Testis (tissue), 3 donors: ENCODE data around the gene WNT16. TPM values are rescaled to one million over a fixed set of nuclear protein-coding genes. Genes with fewer than 3 reads are reported as not detected.

ENCODE experiments used
- DNase-seq: peaks from one replicate; pipeline ENCODE4 v3.0.0-alpha.2; 2019
- H3K27ac ChIP-seq, 2 donors: fragments of 200-600 bp; sonication (generic); one replicate each; pipeline ENCODE4 v1.5.1; 2019
- H3K27me3 ChIP-seq: fragments of 200-600 bp; sonication (generic); one replicate; pipeline ENCODE4 v1.5.1; 2019
- H3K36me3 ChIP-seq: fragments of 200-600 bp; sonication (generic); one replicate; pipeline ENCODE4 v1.5.1; 2017; ENCODE audit warnings: low read depth; ENCODE audit errors: missing control alignments
- H3K4me1 ChIP-seq: fragments of 200-600 bp; sonication (generic); one replicate; pipeline ENCODE4 v1.5.1; 2019
- H3K4me3 ChIP-seq, 2 donors: fragments of 200-600 bp; sonication (generic); one replicate each; pipeline ENCODE4 v1.5.1; 2017 to 2019
- H3K9me3 ChIP-seq: fragments of 200-600 bp; sonication (generic); one replicate; pipeline ENCODE4 v1.5.1; 2017
- POLR2A ChIP-seq: fragments of 450-650 bp; IDR thresholded peaks from one replicate; pipeline ENCODE4 v1.6.1; 2017; ENCODE audit warnings: antibody characterized with exemption, mild to moderate bottlenecking, moderate library complexity
- WGBS, 2 donors: methylation state at CpG; one replicate each; pipeline ENCODE4 v1.1.5; 2018; 5-methylcytosine and 5-hydroxymethylcytosine counted together
- intact Hi-C: fragments of 100-400 bp; cut with DNase I; formaldehyde crosslinking; loops from one replicate; pipeline ENCODE4 v1.15.1; 2023; ENCODE audit warnings: low total_unique reads
- polyA plus RNA-seq: library from polyadenylated mRNA; stranded (reverse); fragments of 350-450 nt; fragmentation: Illumina TruSeq; extraction: RNeasy Lipid Tissue Mini Kit (QIAGEN cat#74804); gene quantifications from one replicate; pipeline ENCODE4 v1.2.3, GENCODE V29; 2014; ENCODE audit warnings: low read depth, low replicate concordance; ENCODE audit not compliant: insufficient read depth
- total RNA-seq, 2 donors: library from RNA; depleted of rRNA; stranded (reverse); fragments of >200 nt; gene quantifications; one replicate each; pipeline ENCODE4 v1.2.3, GENCODE V29; 2016
- TF ChIP-seq, protein P1 (sequence below), 3 experiments: fragments of 450-650 bp in 2 of 3; fragments of 200-600 bp in 1 of 3; sonication (generic) in 1 of 3; IDR thresholded peaks; one replicate each; pipeline ENCODE4 v1.5.1; 2016 to 2019; ENCODE audit warnings: antibody characterized with exemption in 3 of 3, mild to moderate bottlenecking in 2 of 3, moderate library complexity in 1 of 3

Gene WNT16
- total and polyA plus RNA-seq, 3 donors from 2014 or later: 0.12 to 0.51 TPM; not detected in 1

DNA sequence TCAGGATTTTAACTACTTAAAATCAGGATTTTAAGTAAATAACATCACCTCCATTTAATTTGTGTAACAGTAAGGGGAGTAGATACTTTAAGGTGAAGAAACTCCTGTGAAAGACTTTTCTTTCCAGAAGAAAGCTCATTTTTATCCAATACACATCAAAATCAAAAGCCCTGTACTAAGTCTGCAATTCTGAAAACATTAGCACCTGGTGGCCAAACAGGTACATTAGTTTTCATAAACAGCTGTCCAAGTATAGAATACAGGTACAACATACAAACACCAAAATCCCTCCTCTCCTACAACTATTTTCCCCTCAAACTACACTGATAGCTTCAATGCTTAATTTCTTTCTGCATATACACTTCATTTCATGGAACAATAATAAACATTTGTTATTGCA lies 44.4 kb downstream of the WNT16 start:
- Histone ChIP-seq H3K4me3 (no peak overlapping the region), H3K27me3 (no peaks in the 10 kb centered on the region), H3K36me3 (no peaks in the 10 kb centered on the region), H3K27ac (no peak overlapping the region), H3K9me3 (no peaks in the 10 kb centered on the region), H3K4me1 (no peaks in the 10 kb centered on the region)
- DNase-seq: no peak
- TF ChIP-seq, protein P1, sequence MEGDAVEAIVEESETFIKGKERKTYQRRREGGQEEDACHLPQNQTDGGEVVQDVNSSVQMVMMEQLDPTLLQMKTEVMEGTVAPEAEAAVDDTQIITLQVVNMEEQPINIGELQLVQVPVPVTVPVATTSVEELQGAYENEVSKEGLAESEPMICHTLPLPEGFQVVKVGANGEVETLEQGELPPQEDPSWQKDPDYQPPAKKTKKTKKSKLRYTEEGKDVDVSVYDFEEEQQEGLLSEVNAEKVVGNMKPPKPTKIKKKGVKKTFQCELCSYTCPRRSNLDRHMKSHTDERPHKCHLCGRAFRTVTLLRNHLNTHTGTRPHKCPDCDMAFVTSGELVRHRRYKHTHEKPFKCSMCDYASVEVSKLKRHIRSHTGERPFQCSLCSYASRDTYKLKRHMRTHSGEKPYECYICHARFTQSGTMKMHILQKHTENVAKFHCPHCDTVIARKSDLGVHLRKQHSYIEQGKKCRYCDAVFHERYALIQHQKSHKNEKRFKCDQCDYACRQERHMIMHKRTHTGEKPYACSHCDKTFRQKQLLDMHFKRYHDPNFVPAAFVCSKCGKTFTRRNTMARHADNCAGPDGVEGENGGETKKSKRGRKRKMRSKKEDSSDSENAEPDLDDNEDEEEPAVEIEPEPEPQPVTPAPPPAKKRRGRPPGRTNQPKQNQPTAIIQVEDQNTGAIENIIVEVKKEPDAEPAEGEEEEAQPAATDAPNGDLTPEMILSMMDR (IDR thresholded peaks at IDR 0.05): peak in 1 of 3 experiments; percentile 26
- TF ChIP-seq POLR2A: no peak
- intact Hi-C loops: no loop called here

DNA sequence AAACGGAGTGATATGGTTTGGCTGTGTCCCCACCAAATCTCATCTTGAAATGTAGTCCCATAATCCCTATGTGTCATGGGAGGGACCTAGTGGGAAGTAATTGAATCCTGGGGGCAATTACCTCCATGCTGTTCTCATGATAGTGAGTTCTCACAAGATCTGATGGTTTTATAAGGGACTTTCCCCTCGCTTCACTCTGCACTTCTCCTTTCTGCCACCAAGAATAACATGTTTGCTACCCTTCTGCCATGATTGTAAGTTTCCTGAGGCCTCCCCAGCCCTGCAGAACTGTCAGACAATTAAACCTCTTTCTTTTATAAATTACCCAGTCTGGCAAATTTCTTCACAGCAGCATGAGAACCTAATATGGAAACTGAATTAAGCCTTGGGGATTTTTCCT lies 48.2 kb downstream of the WNT16 start:
- 95 to 98% methylated on average over 2 of the region's 2 CpGs for WGBS, 2 donors
- no peak overlapping the region for H3K27ac ChIP-seq
- H3K9me3 ChIP-seq: no peaks in the 10 kb centered on the region
- no peak for TF ChIP-seq POLR2A
- TF ChIP-seq, protein P1 (IDR thresholded peaks at IDR 0.05): no peak
- intact Hi-C loops: no loop called here
- H3K4me3 ChIP-seq: no peak overlapping the region
- no peaks in the 10 kb centered on the region for H3K4me1 ChIP-seq
- no peak for DNase-seq
- H3K36me3 ChIP-seq: no peaks in the 10 kb centered on the region
- H3K27me3 ChIP-seq: no peaks in the 10 kb centered on the region

DNA sequence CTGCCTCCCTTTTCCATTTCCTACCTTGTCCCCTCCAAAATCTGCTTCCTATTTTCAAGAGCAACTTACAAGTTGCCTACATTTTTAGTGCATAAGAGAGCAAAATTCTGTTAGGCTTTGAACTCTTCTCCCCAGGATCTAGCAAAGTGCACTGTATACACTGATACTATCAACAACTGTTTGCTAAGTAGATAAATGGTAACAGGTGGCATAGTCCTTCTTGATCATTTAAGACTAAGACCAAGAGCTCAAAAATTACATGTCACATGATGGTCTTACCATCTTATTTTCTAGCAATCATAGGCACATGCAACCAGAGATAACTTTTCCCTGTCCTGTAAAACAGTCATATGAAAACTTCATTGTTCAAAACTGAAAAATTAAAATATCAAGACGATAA lies 51.1 kb downstream of the WNT16 start:
- Histone ChIP-seq H3K9me3 (no peaks in the 10 kb centered on the region), H3K4me3 (no peak overlapping the region), H3K4me1 (no peaks in the 10 kb centered on the region), H3K27ac (no peak overlapping the region), H3K36me3 (no peaks in the 10 kb centered on the region), H3K27me3 (no peaks in the 10 kb centered on the region)
- 82 to 94% methylated on average over 1 of the region's 1 CpG for WGBS, 2 donors
- intact Hi-C loops: no loop called here
- no peak for DNase-seq
- TF ChIP-seq POLR2A: no peak
- TF ChIP-seq, protein P1 (IDR thresholded peaks at IDR 0.05): no peak

DNA sequence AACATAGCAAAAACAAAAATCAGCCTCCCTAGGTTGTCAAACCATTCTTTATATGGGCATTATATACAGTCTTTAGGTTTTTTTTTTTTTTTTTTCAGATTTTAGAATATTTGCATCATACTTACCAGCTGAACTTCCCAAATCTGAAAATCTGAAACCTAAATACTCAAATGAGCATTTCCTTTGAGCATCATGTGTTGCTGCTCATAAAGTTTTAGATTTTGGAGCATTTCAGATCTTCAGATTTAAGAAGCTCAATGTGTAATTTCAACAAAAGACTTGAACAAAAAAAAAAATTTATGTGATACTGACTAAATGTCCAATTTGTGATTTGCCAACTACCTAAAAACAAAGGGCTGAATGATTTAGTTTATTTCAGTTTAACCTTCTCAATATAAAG lies 53.7 kb downstream of the WNT16 start:
- TF ChIP-seq, protein P1 (IDR thresholded peaks at IDR 0.05): no peak
- TF ChIP-seq POLR2A: no peak
- Histone ChIP-seq H3K4me3 (no peak overlapping the region), H3K27me3 (no peaks in the 10 kb centered on the region), H3K4me1 (no peaks in the 10 kb centered on the region), H3K27ac (no peak overlapping the region), H3K9me3 (no peaks in the 10 kb centered on the region), H3K36me3 (no peaks in the 10 kb centered on the region)
- intact Hi-C loops: no loop called here
- no peak for DNase-seq

DNA sequence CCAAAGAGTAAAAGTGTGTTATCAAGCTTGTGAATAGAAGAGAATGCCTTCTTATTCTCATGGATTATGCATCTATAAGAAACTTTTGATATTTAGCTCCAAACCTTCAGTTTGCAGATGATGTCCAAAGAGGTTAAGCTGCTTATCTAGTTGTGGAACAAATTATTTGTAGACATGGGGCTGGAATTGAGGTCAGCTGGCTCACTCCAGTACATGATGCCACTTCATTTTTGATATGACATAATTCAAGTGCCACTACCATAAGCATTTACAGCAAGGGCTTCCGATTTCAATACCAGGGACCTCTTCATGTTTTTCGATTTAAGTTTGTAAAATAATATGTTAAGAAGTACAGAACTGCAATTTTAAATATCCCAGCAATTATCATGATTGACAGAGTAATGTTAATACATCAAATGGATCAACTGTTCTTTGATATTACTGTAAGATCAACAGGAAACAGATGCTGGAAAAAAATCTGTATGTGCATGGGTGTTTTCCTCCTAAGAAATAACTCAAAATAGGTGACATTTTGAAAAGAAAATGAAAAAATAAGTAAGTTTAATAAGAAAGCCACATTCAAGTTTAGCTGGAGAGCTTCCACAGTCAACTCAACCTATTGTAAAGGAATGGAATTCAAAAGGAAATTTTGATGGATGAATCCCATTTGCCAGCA lies 54.6 kb downstream of the WNT16 start:
- no peak for DNase-seq
- WGBS, 2 donors: 80 to 93% methylated on average over 2 of the region's 2 CpGs
- no peaks in the 10 kb centered on the region for H3K36me3 ChIP-seq
- intact Hi-C loops: no loop called here
- no peaks in the 10 kb centered on the region for H3K9me3 ChIP-seq
- no peak overlapping the region for H3K27ac ChIP-seq
- no peak overlapping the region for H3K4me3 ChIP-seq
- H3K27me3 ChIP-seq: no peaks in the 10 kb centered on the region
- TF ChIP-seq POLR2A: no peak
- TF ChIP-seq, protein P1 (IDR thresholded peaks at IDR 0.05): no peak
- H3K4me1 ChIP-seq: no peaks in the 10 kb centered on the region
